H9 (cell line): Measurements from ENCODE around the gene YY1. TPM values are rescaled to one million over a fixed set of nuclear protein-coding genes. Genes with fewer than 3 reads are reported as not detected.
A peak's percentile ranks its signal among the peaks of the same experiment; 100 is the strongest.

Experiments used
- DNase-seq: peaks from one replicate; pipeline ENCODE4 v3.0.0-alpha.2; 2017
- H2AFZ ChIP-seq: one replicate; pipeline ENCODE4 v1.6.1; 2013; ENCODE audit warnings: mild to moderate bottlenecking, low read length, control low read depth, moderate library complexity
- H2AK5ac ChIP-seq: 2 replicates; pipeline ENCODE4 v1.6.1; 2013; ENCODE audit warnings: low read length, control low read depth, mixed read lengths; ENCODE audit not compliant: insufficient read length
- H2BK120ac ChIP-seq: one replicate; pipeline ENCODE4 v1.6.1; 2013; ENCODE audit warnings: low read depth, mild to moderate bottlenecking, low read length, control low read depth, inconsistent platforms; ENCODE audit not compliant: poor library complexity, severe bottlenecking
- H2BK12ac ChIP-seq: 2 replicates; pipeline ENCODE4 v1.6.1; 2013; ENCODE audit warnings: low read length, control low read depth, mixed read lengths, low read depth; ENCODE audit not compliant: insufficient read length
- H2BK15ac ChIP-seq: 2 replicates; pipeline ENCODE4 v1.6.1; 2013; ENCODE audit warnings: low read depth, low read length, control low read depth
- H2BK20ac ChIP-seq: one replicate; pipeline ENCODE4 v1.6.1; 2013; ENCODE audit warnings: low read depth, mild to moderate bottlenecking, low read length, control low read depth, inconsistent platforms; ENCODE audit not compliant: poor library complexity, severe bottlenecking
- H2BK5ac ChIP-seq: 2 replicates; pipeline ENCODE4 v1.6.1; 2013; ENCODE audit warnings: low read length, control low read depth, mixed read lengths; ENCODE audit not compliant: insufficient read length
- H3K14ac ChIP-seq: 2 replicates; pipeline ENCODE4 v1.6.1; 2013; ENCODE audit warnings: low read length, control low read depth; ENCODE audit not compliant: insufficient read depth
- H3K18ac ChIP-seq: 2 replicates; pipeline ENCODE4 v1.6.1; 2013; ENCODE audit warnings: low read depth, mild to moderate bottlenecking, mixed read lengths, low read length, control low read depth; ENCODE audit not compliant: insufficient read length
- H3K23ac ChIP-seq: 2 replicates; pipeline ENCODE4 v1.6.1; 2013; ENCODE audit warnings: low read length, control low read depth, mixed read lengths, low read depth; ENCODE audit not compliant: insufficient read length
- H3K23me2 ChIP-seq: 2 replicates; pipeline ENCODE4 v1.6.1; 2013; ENCODE audit warnings: low read depth, mild to moderate bottlenecking, mixed read lengths, low read length, control low read depth; ENCODE audit not compliant: insufficient read length, poor library complexity, severe bottlenecking
- H3K27ac ChIP-seq: 2 replicates; pipeline ENCODE4 v1.5.1; 2013; ENCODE audit warnings: low read length, control low read depth, mixed read lengths, low read depth; ENCODE audit not compliant: insufficient read length
- H3K27me3 ChIP-seq: 2 replicates; pipeline ENCODE4 v1.6.1; 2013; ENCODE audit warnings: low read length, control low read depth, inconsistent platforms; ENCODE audit not compliant: insufficient read depth
- H3K4ac ChIP-seq: 2 replicates; pipeline ENCODE4 v1.6.1; 2013; ENCODE audit warnings: low read depth, mild to moderate bottlenecking, control low read depth, inconsistent platforms, low read length, moderate library complexity
- H3K4me1 ChIP-seq: 2 replicates; pipeline ENCODE4 v1.6.1; 2013; ENCODE audit warnings: low read length, control low read depth, inconsistent platforms; ENCODE audit not compliant: insufficient read depth
- H3K4me2 ChIP-seq: 2 replicates; pipeline ENCODE4 v1.6.1; 2013; ENCODE audit warnings: low read length, control low read depth, mixed read lengths; ENCODE audit not compliant: insufficient read length, insufficient read depth
- H3K56ac ChIP-seq: 2 replicates; pipeline ENCODE4 v1.6.1; 2013; ENCODE audit warnings: low read depth, mild to moderate bottlenecking, mixed read lengths, low read length, control low read depth; ENCODE audit not compliant: insufficient read length
- H3K79me1 ChIP-seq: 2 replicates; pipeline ENCODE4 v1.6.1; 2013; ENCODE audit warnings: low read depth, mild to moderate bottlenecking, moderate library complexity, low read length, control low read depth, inconsistent platforms; ENCODE audit not compliant: insufficient read depth, poor library complexity, severe bottlenecking
- H3K79me2 ChIP-seq: 2 replicates; pipeline ENCODE4 v1.6.1; 2013; ENCODE audit warnings: low read length, control low read depth, inconsistent platforms; ENCODE audit not compliant: insufficient read depth
- H3K9ac ChIP-seq: 2 replicates; pipeline ENCODE4 v1.6.1; 2013; ENCODE audit warnings: low read length, control low read depth, mixed read lengths; ENCODE audit not compliant: insufficient read length; ENCODE audit errors: extremely low read depth
- H3K9me3 ChIP-seq: one replicate; pipeline ENCODE4 v1.6.1; 2013; ENCODE audit warnings: low read depth, low read length, inconsistent platforms; ENCODE audit not compliant: control insufficient read depth
- H3T11ph ChIP-seq: one replicate; pipeline ENCODE4 v1.6.1; 2013; ENCODE audit warnings: mild to moderate bottlenecking, low read length, control low read depth, inconsistent platforms
- H4K20me1 ChIP-seq: one replicate; pipeline ENCODE4 v1.6.1; 2013; ENCODE audit not compliant: control insufficient read depth, insufficient read length, insufficient read depth
- H4K5ac ChIP-seq: 2 replicates; pipeline ENCODE4 v1.6.1; 2013; ENCODE audit warnings: low read depth, mild to moderate bottlenecking, mixed read lengths, low read length, control low read depth; ENCODE audit not compliant: insufficient read length
- H4K8ac ChIP-seq: replicated peaks from 2 replicates; pipeline ENCODE4 v1.6.1; 2013; ENCODE audit warnings: low read length, control low read depth, mixed read lengths, low read depth; ENCODE audit not compliant: insufficient read length
- H4K91ac ChIP-seq: 2 replicates; pipeline ENCODE4 v1.6.1; 2013; ENCODE audit warnings: low read depth, mild to moderate bottlenecking, moderate library complexity, mixed read lengths, low read length, control low read depth; ENCODE audit not compliant: insufficient read length
- H3K27ac Mint-ChIP-seq, 3 experiments: 2 replicates in 2 of 3; 3 replicates in 1 of 3; pipeline ENCODE4 v1.8.0; 2020 to 2021; ENCODE audit warnings: mixed read lengths in 3 of 3, mild to moderate bottlenecking in 1 of 3, moderate library complexity in 1 of 3
- H3K27me3 Mint-ChIP-seq: 2 replicates; pipeline ENCODE4 v1.8.0; 2021; ENCODE audit warnings: low read depth, mild to moderate bottlenecking, moderate library complexity, mixed read lengths
- H3K36me3 Mint-ChIP-seq, 3 experiments: 2 replicates in 2 of 3; 3 replicates in 1 of 3; pipeline ENCODE4 v1.8.0; 2020 to 2021; ENCODE audit warnings: low read depth in 3 of 3, mixed read lengths in 3 of 3; ENCODE audit not compliant: insufficient read depth in 1 of 3
- H3K4me1 Mint-ChIP-seq, 2 experiments: 2 replicates each; pipeline ENCODE4 v1.8.0; 2020; ENCODE audit warnings: mixed read lengths in 2 of 2
- H3K4me3 Mint-ChIP-seq, 2 experiments: 2 replicates in 1 of 2; 3 replicates in 1 of 2; pipeline ENCODE4 v1.8.0; 2020 to 2021; ENCODE audit warnings: mild to moderate bottlenecking in 2 of 2, mixed read lengths in 2 of 2, moderate library complexity in 1 of 2
- H3K9me3 Mint-ChIP-seq, 2 experiments: 2 replicates in 1 of 2; 3 replicates in 1 of 2; pipeline ENCODE4 v1.8.0; 2020; ENCODE audit warnings: mild to moderate bottlenecking in 2 of 2, mixed read lengths in 2 of 2, moderate library complexity in 1 of 2
- WGBS: extraction: QIAGEN DNeasy Blood & Tissue Kit; methylation state at CpG from one replicate; pipeline ENCODE4 v1.1.7; 2013; ENCODE audit warnings: missing lambda C conversion rate, low lambda C conversion rate, mixed read lengths; ENCODE audit not compliant: insufficient read length; ENCODE audit errors: extremely low coverage; 5-methylcytosine and 5-hydroxymethylcytosine counted together
- total RNA-seq: library from RNA; stranded (reverse); gene quantifications from 2 replicates; pipeline ENCODE4 v1.2.1, GENCODE V29; 2021
- TF ChIP-seq, protein P1 (sequence below): fragments of 200-600 bp; sonication (generic); conservative IDR thresholded peaks from 3 replicates; pipeline ENCODE4 v1.8.0; 2021; ENCODE audit warnings: antibody characterized with exemption, mild to moderate bottlenecking

Gene YY1
- total RNA-seq, 1 experiment from 2014 or later = 103 TPM

DNA sequence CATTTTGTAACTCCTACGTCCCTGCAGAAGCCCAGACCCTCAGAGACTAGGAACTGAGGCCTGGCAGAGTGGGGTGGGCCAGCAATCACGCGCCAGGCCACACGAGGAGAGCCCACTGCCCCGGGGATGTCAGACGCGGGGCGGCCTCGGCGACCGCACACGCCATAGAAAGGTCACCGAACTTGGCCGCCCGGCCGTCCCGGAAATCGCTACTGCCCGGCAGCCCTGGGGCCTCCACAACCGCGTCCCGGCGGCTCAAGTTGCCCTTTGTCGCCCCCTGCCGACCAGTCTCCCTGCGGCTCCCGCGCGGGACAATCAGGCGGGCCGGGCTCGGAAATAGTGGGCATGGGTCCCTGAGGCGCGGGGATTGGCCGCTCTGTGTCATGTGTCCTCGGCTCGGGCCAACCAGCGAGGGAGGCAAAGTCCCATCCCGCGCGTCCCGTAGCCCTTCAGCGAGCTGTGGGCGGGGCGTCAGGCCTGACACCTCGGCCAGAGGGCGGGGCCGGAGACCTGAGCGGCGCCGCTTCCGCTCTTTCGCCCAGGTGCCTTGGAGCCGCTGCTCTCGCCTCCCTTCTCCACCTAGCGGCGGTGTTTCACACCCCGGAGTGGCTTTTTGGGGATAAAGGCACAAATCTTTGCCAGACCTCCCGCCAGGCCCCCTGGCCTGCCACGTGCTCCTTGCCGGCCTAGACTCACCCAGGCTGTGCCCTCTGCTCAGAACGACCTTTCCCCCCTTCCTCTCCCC, 46.1 kb upstream of the YY1 start:
- Mint-ChIP-seq H3K4me3 (peak overlapping the region; percentile 41 to 64), H3K27me3 (no peaks in the 10 kb centered on the region), H3K4me1 (peaks cover 15% of the 10 kb centered on the region in 2 experiments), H3K27ac (peak overlapping the region in 2 of 3 experiments; percentile 8 to 61; a peak in 4 of 7 replicates), H3K9me3 (peaks cover 5 to 6% of the 10 kb centered on the region in 2 experiments; a peak in 3 of 5 replicates), H3K36me3 (peaks cover 0 to 5% (median 0%) of the 10 kb centered on the region in 3 experiments; a peak in 1 of 7 replicates)
- Histone ChIP-seq H3K4me1 (no peaks in the 10 kb centered on the region; the same call in 1 of the 2 replicates), H4K20me1 (no peaks in the 10 kb centered on the region), H3K4ac (no peak overlapping the region), H3K79me1 (no peaks in the 10 kb centered on the region), H3K27me3 (no peaks in the 10 kb centered on the region), H2BK12ac (peak overlapping the region; percentile 28), H4K5ac (peak overlapping the region; percentile 10), H3K79me2 (no peaks in the 10 kb centered on the region), H2BK5ac (no peak overlapping the region), H2AFZ (no peak overlapping the region), H2BK15ac (0 out of 2 replicates have a peak overlapping the region, but pooled peaks have one; percentile 58), H3K56ac (no peak overlapping the region), H2BK120ac (no peak overlapping the region), H3K9me3 (no peaks in the 10 kb centered on the region), H2AK5ac (no peak overlapping the region), H3T11ph (no peak overlapping the region), H4K8ac (no peak overlapping the region), H2BK20ac (no peak overlapping the region), H3K14ac (peak overlapping the region; percentile 91), H3K4me2 (no peak overlapping the region), H3K18ac (peak overlapping the region; percentile 90), H4K91ac (no peak overlapping the region), H3K27ac (no peak overlapping the region), H3K23ac (no peak overlapping the region), H3K23me2 (no peaks in the 10 kb centered on the region), H3K9ac (no peak overlapping the region)
- no CpG with 5 or more reads among the region's 62 CpGs for WGBS
- DNase-seq = peak; percentile 100
- TF ChIP-seq, protein P1, sequence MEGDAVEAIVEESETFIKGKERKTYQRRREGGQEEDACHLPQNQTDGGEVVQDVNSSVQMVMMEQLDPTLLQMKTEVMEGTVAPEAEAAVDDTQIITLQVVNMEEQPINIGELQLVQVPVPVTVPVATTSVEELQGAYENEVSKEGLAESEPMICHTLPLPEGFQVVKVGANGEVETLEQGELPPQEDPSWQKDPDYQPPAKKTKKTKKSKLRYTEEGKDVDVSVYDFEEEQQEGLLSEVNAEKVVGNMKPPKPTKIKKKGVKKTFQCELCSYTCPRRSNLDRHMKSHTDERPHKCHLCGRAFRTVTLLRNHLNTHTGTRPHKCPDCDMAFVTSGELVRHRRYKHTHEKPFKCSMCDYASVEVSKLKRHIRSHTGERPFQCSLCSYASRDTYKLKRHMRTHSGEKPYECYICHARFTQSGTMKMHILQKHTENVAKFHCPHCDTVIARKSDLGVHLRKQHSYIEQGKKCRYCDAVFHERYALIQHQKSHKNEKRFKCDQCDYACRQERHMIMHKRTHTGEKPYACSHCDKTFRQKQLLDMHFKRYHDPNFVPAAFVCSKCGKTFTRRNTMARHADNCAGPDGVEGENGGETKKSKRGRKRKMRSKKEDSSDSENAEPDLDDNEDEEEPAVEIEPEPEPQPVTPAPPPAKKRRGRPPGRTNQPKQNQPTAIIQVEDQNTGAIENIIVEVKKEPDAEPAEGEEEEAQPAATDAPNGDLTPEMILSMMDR = peak; percentile 92
